ENCODE data around the gene LSMEM2. TPM values are rescaled to one million over a fixed set of nuclear protein-coding genes. Genes with fewer than 3 reads are reported as not detected.

The LSMEM2 gene
- total and polyA plus RNA-seq, 9 of the 15 experiments (the other 6 are each of a cell fraction or from before 2014, with no cell fraction given) = not detected

- TF ChIP-seq SIN3B (IDR thresholded peaks at IDR 0.05; ENCODE audit: low read depth) = peak; percentile 88
- no peak for TF ChIP-seq DDX20 (tag; IDR thresholded peaks at IDR 0.05; ENCODE audit: low read depth)
- TF ChIP-seq RCOR1 (IDR thresholded peaks at IDR 0.05; ENCODE audit: borderline replicate concordance in 1 of 2, low read depth in 2 of 2, low read length in 2 of 2) = no peak
- TF ChIP-seq ZNF445 (CRISPR knock-in tag; IDR thresholded peaks at IDR 0.05; ENCODE audit: low read depth) = no peak
- no peak for TF ChIP-seq CC2D1A (IDR thresholded peaks at IDR 0.05)
- TF ChIP-seq MXI1 (IDR thresholded peaks at IDR 0.05; ENCODE audit: low read depth, low read length) = peak; percentile 37; the same call in 1 of the 2 replicates
- no peak for TF ChIP-seq ZBTB26 (CRISPR knock-in tag; IDR thresholded peaks at IDR 0.05)
- TF ChIP-seq SREBF2 (CRISPR knock-in tag; IDR thresholded peaks at IDR 0.05) = no peak
- TF ChIP-seq CBX3 (IDR thresholded peaks at IDR 0.05; ENCODE audit: borderline replicate concordance in 1 of 2, low read length in 2 of 2) = no peak
- no peak for TF ChIP-seq NR1H2 (CRISPR knock-in tag; IDR thresholded peaks at IDR 0.05)
- 0 out of 2 replicates have a peak, but pooled peaks have one; percentile 49 for TF ChIP-seq XRCC5 (IDR thresholded peaks at IDR 0.05; ENCODE audit: low read depth, low read length)
- TF ChIP-seq SOX6 (IDR thresholded peaks at IDR 0.05) = no peak
- TF ChIP-seq RFX1 (IDR thresholded peaks at IDR 0.05) = peak; percentile 80; the same call in 1 of the 2 replicates
- TF ChIP-seq MYNN (IDR thresholded peaks at IDR 0.05) = no peak
- no peak for TF ChIP-seq MYNN (CRISPR knock-in tag; IDR thresholded peaks at IDR 0.05)
- no peak for TF ChIP-seq PHF21A (IDR thresholded peaks at IDR 0.05; ENCODE audit: borderline replicate concordance, low read depth)
- TF ChIP-seq, protein P1, sequence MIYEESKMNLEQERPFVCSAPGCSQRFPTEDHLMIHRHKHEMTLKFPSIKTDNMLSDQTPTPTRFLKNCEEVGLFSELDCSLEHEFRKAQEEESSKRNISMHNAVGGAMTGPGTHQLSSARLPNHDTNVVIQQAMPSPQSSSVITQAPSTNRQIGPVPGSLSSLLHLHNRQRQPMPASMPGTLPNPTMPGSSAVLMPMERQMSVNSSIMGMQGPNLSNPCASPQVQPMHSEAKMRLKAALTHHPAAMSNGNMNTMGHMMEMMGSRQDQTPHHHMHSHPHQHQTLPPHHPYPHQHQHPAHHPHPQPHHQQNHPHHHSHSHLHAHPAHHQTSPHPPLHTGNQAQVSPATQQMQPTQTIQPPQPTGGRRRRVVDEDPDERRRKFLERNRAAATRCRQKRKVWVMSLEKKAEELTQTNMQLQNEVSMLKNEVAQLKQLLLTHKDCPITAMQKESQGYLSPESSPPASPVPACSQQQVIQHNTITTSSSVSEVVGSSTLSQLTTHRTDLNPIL (CRISPR knock-in tag; IDR thresholded peaks at IDR 0.05) = no peak
- peak; percentile 34 for TF ChIP-seq HMGN3 (IDR thresholded peaks at IDR 0.05; ENCODE audit: borderline replicate concordance, extremely low read depth, insufficient read length, low read depth, low read length)
- no peak for TF ChIP-seq GATAD2B (IDR thresholded peaks at IDR 0.05; ENCODE audit: borderline replicate concordance)
- no peak for TF ChIP-seq STAT5A (IDR thresholded peaks at IDR 0.05; ENCODE audit: borderline replicate concordance, low read length)
- TF ChIP-seq CEBPB (tag; IDR thresholded peaks at IDR 0.05) = no peak
- no peak for TF ChIP-seq BRF2 (IDR thresholded peaks at IDR 0.05; ENCODE audit: borderline replicate concordance, insufficient read depth, insufficient read length)
- TF ChIP-seq RBFOX2 (IDR thresholded peaks at IDR 0.05; ENCODE audit: low read depth, low read length) = peak; percentile 83
- no peak for TF ChIP-seq ZFP1 (CRISPR knock-in tag; IDR thresholded peaks at IDR 0.05)
- TF ChIP-seq ZNF133 (CRISPR knock-in tag; IDR thresholded peaks at IDR 0.05) = no peak
These were observed 49.2 kb downstream of the LSMEM2 start, which contains the start of gene TUSC2 (continued) for GRCh38 chr3:50327943-50328691.
